Urothelium cell line (cell line): ENCODE results near the gene SLC16A8.
"Not testable (repeated sequence)": the region's sequence is repeated elsewhere in the genome, so short reads cannot be mapped to it uniquely, and the experiment has no call there.

Source experiments
- DNase-seq: peaks from one replicate; pipeline ENCODE4 v3.0.0; 2011; ENCODE audit warnings: low spot score, mixed read lengths
- FAIRE-seq: peaks from 2 replicates; lab custom pipeline; 2011; peaks lifted over from hg19 to GRCh38; lab: Jason Lieb, UNC

Gene SLC16A8

GRCh38 chr22:38051261-38051660 lies 32.7 kb downstream of the SLC16A8 start:
- FAIRE-seq: no peak

GRCh38 chr22:38050720-38051119 lies 33.3 kb downstream of the SLC16A8 start:
- no peak for DNase-seq
- no peak for FAIRE-seq

More at GRCh38 chr22:38051261-38051660, 32.7 kb downstream of the SLC16A8 start:
- no peak for DNase-seq

- DNase-seq: no peak
- FAIRE-seq: no peak
These were observed 34.0 kb downstream of the SLC16A8 start for GRCh38 chr22:38049812-38050619.

GRCh38 chr22:38046070-38046748 lies 37.8 kb downstream of the SLC16A8 start:
- FAIRE-seq: no peak
- no peak for DNase-seq

GRCh38 chr22:38043151-38044039 lies 40.6 kb downstream of the SLC16A8 start:
- FAIRE-seq (no peak), DNase-seq (no peak)

- DNase-seq (no peak), FAIRE-seq (no peak)
These were observed 41.5 kb downstream of the SLC16A8 start for GRCh38 chr22:38042488-38042790.

GRCh38 chr22:38041760-38042487 lies 42.1 kb downstream of the SLC16A8 start:
- no peak for DNase-seq
- FAIRE-seq: no peak

GRCh38 chr22:38040953-38041759 lies 42.8 kb downstream of the SLC16A8 start:
- FAIRE-seq (no peak), DNase-seq (no peak)

- FAIRE-seq: no peak
- no peak for DNase-seq
These were observed 44.8 kb downstream of the SLC16A8 start for GRCh38 chr22:38038890-38039812.

- FAIRE-seq: no peak
- DNase-seq: no peak
These were observed 45.6 kb downstream of the SLC16A8 start for GRCh38 chr22:38038426-38038825.

GRCh38 chr22:38037367-38038150 lies 46.4 kb downstream of the SLC16A8 start:
- DNase-seq, FAIRE-seq: not testable (repeated sequence)

GRCh38 chr22:38036392-38037062 lies 47.5 kb downstream of the SLC16A8 start:
- FAIRE-seq (no peak), DNase-seq (no peak)

GRCh38 chr22:38035530-38035885 lies 48.5 kb downstream of the SLC16A8 start:
- DNase-seq (no peak), FAIRE-seq (peak; percentile 84)

- FAIRE-seq (peak; percentile 13), DNase-seq (no peak)
These were observed 49.0 kb downstream of the SLC16A8 start for GRCh38 chr22:38034884-38035529.

- DNase-seq (peak; percentile 98), FAIRE-seq (peak; percentile 71)
These were observed 49.6 kb downstream of the SLC16A8 start for GRCh38 chr22:38034278-38034882.

- DNase-seq (no peak), FAIRE-seq (peak; percentile 61)
These were observed 50.3 kb downstream of the SLC16A8 start for GRCh38 chr22:38033522-38034277.
